IMR-90 (cell line): ENCODE data around the gene ARHGEF12. TPM values are rescaled to one million over a fixed set of nuclear protein-coding genes. Genes with fewer than 3 reads are reported as not detected.

ENCODE experiments used
- ATAC-seq: fragments of 200-7000 bp; cut with Tn5 transposase; 2 replicates; pipeline ENCODE4 v1.9.1; 2020; ENCODE audit warnings: low read depth, mild to moderate bottlenecking, moderate library complexity
- BruUV-seq: library from RNA; stranded (reverse); fragments of 400-500 nt; replicated peaks from 2 replicates; lab custom pipeline; 2021; lab: Mats Ljungman, UMichigan
- CTCF ChIA-PET: fragments of 300-600 bp; formaldehyde crosslinking; extraction: SDS; loops from one replicate; lab custom pipeline; 2021; ENCODE audit warnings: antibody characterized with exemption; lab: Yijun Ruan, JAX
- POLR2A ChIA-PET: fragments of 300-600 bp; sonication (Branson Sonifier 250); formaldehyde crosslinking; loops from one replicate; lab custom pipeline; 2022; ENCODE audit warnings: antibody characterized with exemption; ENCODE audit not compliant: unreplicated experiment; lab: Charles Lee
- DNase-seq: peaks from one replicate; pipeline ENCODE4 v3.0.0; 2013
- H2AFZ ChIP-seq: replicated peaks from 2 replicates; pipeline ENCODE3; 2013; ENCODE audit warnings: low read length, mild to moderate bottlenecking; ENCODE audit not compliant: poor library complexity
- H2AK5ac ChIP-seq: 2 replicates; pipeline ENCODE4 v1.6.1; 2013; ENCODE audit warnings: low read depth, low read length, inconsistent platforms
- H2AK9ac ChIP-seq: replicated peaks from 2 replicates; pipeline ENCODE3; 2013; ENCODE audit warnings: mild to moderate bottlenecking, low read depth, low read length, moderate library complexity; ENCODE audit not compliant: poor library complexity
- H2BK120ac ChIP-seq: 2 replicates; pipeline ENCODE4 v1.6.1; 2013; ENCODE audit warnings: low read depth, low read length, inconsistent platforms
- H2BK15ac ChIP-seq: 3 replicates; pipeline ENCODE4 v1.6.1; 2013; ENCODE audit warnings: low read depth, low read length, inconsistent platforms
- H2BK20ac ChIP-seq: 2 replicates; pipeline ENCODE4 v1.6.1; 2013; ENCODE audit warnings: low read depth, mild to moderate bottlenecking, inconsistent platforms, low read length, moderate library complexity
- H2BK5ac ChIP-seq: 2 replicates; pipeline ENCODE4 v1.6.1; 2013; ENCODE audit warnings: mild to moderate bottlenecking, low read depth, low read length, inconsistent platforms; ENCODE audit not compliant: poor library complexity, severe bottlenecking
- H3K14ac ChIP-seq: replicated peaks from 2 replicates; pipeline ENCODE4 v1.6.1; 2013; ENCODE audit warnings: low read depth, low read length, inconsistent platforms
- H3K18ac ChIP-seq: 2 replicates; pipeline ENCODE4 v1.6.1; 2013; ENCODE audit warnings: low read depth, low read length, control low read depth
- H3K23ac ChIP-seq: 2 replicates; pipeline ENCODE4 v1.6.1; 2013; ENCODE audit warnings: low read depth, low read length, inconsistent platforms
- H3K27ac ChIP-seq: 2 replicates; pipeline ENCODE4 v1.5.1; 2013; ENCODE audit warnings: mild to moderate bottlenecking, control low read depth, low read length; ENCODE audit not compliant: insufficient read depth
- H3K27me3 ChIP-seq: 2 replicates; pipeline ENCODE4 v1.6.1; 2013; ENCODE audit warnings: low read length; ENCODE audit not compliant: control insufficient read depth, insufficient read depth
- H3K36me3 ChIP-seq: 2 replicates; pipeline ENCODE4 v1.6.1; 2013; ENCODE audit warnings: low read length, mixed read lengths; ENCODE audit not compliant: control insufficient read depth, insufficient read depth
- H3K4ac ChIP-seq: 2 replicates; pipeline ENCODE4 v1.6.1; 2013; ENCODE audit warnings: low read depth, low read length, inconsistent platforms
- H3K4me1 ChIP-seq: 2 replicates; pipeline ENCODE4 v1.6.1; 2013; ENCODE audit warnings: low read length, mixed read lengths; ENCODE audit not compliant: control insufficient read depth, insufficient read depth
- H3K4me2 ChIP-seq: 2 replicates; pipeline ENCODE4 v1.6.1; 2013; ENCODE audit warnings: low read depth, mild to moderate bottlenecking, control low read depth, low read length, moderate library complexity
- H3K4me3 ChIP-seq: 2 replicates; pipeline ENCODE4 v1.5.1; 2013; ENCODE audit warnings: low read depth, mild to moderate bottlenecking, control low read depth, low read length, moderate library complexity; ENCODE audit not compliant: insufficient read depth
- H3K56ac ChIP-seq: 2 replicates; pipeline ENCODE4 v1.6.1; 2013; ENCODE audit warnings: low read length, inconsistent platforms; ENCODE audit not compliant: insufficient read depth; ENCODE audit errors: extremely low read depth
- H3K79me1 ChIP-seq, 2 experiments: 2 replicates each; pipeline ENCODE4 v1.6.1; 2013; ENCODE audit warnings: low read length in 2 of 2, inconsistent platforms in 1 of 2, low read depth in 1 of 2
- H3K9ac ChIP-seq: 2 replicates; pipeline ENCODE4 v1.6.1; 2013; ENCODE audit warnings: low read depth, low read length, control low read depth
- H3K9me1 ChIP-seq: 2 replicates; pipeline ENCODE4 v1.6.1; 2013; ENCODE audit warnings: low read length, inconsistent platforms; ENCODE audit not compliant: insufficient read depth
- H3K9me3 ChIP-seq: 2 replicates; pipeline ENCODE4 v1.6.1; 2013; ENCODE audit warnings: low read length; ENCODE audit not compliant: control insufficient read depth, insufficient read depth
- H4K20me1 ChIP-seq: 2 replicates; pipeline ENCODE4 v1.6.1; 2013; ENCODE audit warnings: low read length, inconsistent platforms; ENCODE audit not compliant: insufficient read depth
- H4K5ac ChIP-seq: 2 replicates; pipeline ENCODE4 v1.6.1; 2013; ENCODE audit warnings: mild to moderate bottlenecking, low read depth, low read length, control low read depth
- H4K8ac ChIP-seq, 2 experiments: 2 replicates each; pipeline ENCODE4 v1.6.1; 2013; ENCODE audit warnings: low read depth in 2 of 2, low read length in 2 of 2, control low read depth in 1 of 2, inconsistent platforms in 1 of 2
- H4K91ac ChIP-seq: 2 replicates; pipeline ENCODE4 v1.6.1; 2013; ENCODE audit warnings: low read depth, low read length, inconsistent platforms; ENCODE audit not compliant: insufficient read depth
- CEBPB ChIP-seq: IDR thresholded peaks from 2 replicates; pipeline ENCODE4 v1.6.1; 2012; ENCODE audit warnings: low read depth, low read length, improper control_type of control experiment
- RAD21 ChIP-seq: IDR thresholded peaks from 2 replicates; pipeline ENCODE4 v1.6.1; 2012; ENCODE audit warnings: low read length, improper control_type of control experiment
- WGBS, 2 experiments: methylation state at CpG; one replicate each; pipeline versions ENCODE4 v1.1.5 to v1.1.7; 2013; ENCODE audit warnings: missing lambda C conversion rate in 2 of 2; ENCODE audit not compliant: insufficient read length in 1 of 2; ENCODE audit errors: extremely low coverage in 2 of 2; 5-methylcytosine and 5-hydroxymethylcytosine counted together
- dilution Hi-C: fragments of 300-500 bp; cut with HindIII; formaldehyde crosslinking; loops from one replicate; pipeline ENCODE4 v1.14.3; 2018; ENCODE audit warnings: low sequenced_read_pairs; ENCODE audit not compliant: unreplicated experiment
- in situ Hi-C: fragments of 300-500 bp; cut with MboI; formaldehyde crosslinking; loops from 3 replicates; pipeline ENCODE4 v1.14.3; 2019; ENCODE audit warnings: low sequenced_read_pairs, inconsistent platforms, mixed read lengths
- intact Hi-C: fragments of 100-400 bp; cut with micrococcal nuclease; formaldehyde crosslinking; loops from 2 replicates; pipeline ENCODE4 v1.10.0; 2022
- polyA plus RNA-seq, 3 experiments: library from polyadenylated mRNA; depleted of rRNA; stranded (reverse); fragments of >200 nt; gene quantifications; 2 replicates each; pipeline ENCODE4 v1.2.3, GENCODE V29; 2012; ENCODE audit warnings: low replicate concordance in 1 of 3
- total RNA-seq: library from RNA; depleted of rRNA; stranded (reverse); fragments of >200 nt; gene quantifications from 2 replicates; pipeline ENCODE4 v1.2.3, GENCODE V29; 2012

Gene ARHGEF12
- total and polyA plus RNA-seq, 2 of the 4 experiments (the other 2 are of a cell fraction) = 25.5 to 115 TPM

DNA sequence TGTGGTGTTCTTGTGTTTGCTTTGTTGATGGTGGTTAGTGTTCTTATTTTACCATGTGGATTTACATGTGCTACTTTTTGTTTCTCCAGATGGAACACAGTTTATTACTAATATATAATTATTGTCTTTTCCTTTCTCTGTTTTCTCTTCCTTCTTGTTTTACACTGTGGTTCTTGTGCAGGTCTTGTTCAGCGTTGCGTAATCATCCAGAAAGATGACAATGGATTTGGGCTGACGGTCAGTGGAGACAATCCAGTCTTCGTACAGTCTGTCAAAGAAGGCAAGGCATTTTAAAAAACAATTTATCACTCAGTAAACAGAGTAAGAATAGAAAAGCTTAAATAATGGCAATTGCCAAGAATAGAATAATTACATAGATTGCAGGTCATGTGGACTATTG is 84.4 kb downstream of the ARHGEF12 start:
- Histone ChIP-seq H3K9me3 (no peaks in the 10 kb centered on the region), H3K36me3 (peaks cover 13% of the 10 kb centered on the region), H3K27ac (no peak overlapping the region), H3K9ac (no peak overlapping the region), H3K14ac (no peak overlapping the region), H2AFZ (no peak overlapping the region), H2BK120ac (no peak overlapping the region), H3K18ac (no peak overlapping the region), H2AK5ac (no peak overlapping the region), H4K91ac (no peak overlapping the region), H2BK20ac (no peak overlapping the region), H3K79me1 (peaks cover 14 to 42% of the 10 kb centered on the region in 2 experiments), H3K27me3 (no peaks in the 10 kb centered on the region), H3K56ac (no peak overlapping the region), H4K20me1 (no peaks in the 10 kb centered on the region), H2BK5ac (no peak overlapping the region), H3K4me1 (peaks cover 4% of the 10 kb centered on the region; the same call in 1 of the 2 replicates), H4K5ac (no peak overlapping the region), H2BK15ac (no peak overlapping the region), H4K8ac (no peak overlapping the region), H2AK9ac (no peak overlapping the region), H3K4me2 (no peak overlapping the region), H3K4ac (no peak overlapping the region), H3K4me3 (no peak overlapping the region), H3K9me1 (peaks cover 6% of the 10 kb centered on the region; the same call in 1 of the 2 replicates), H3K23ac (no peak overlapping the region)
- dilution Hi-C loops = no loop called here
- BruUV-seq = no TSS peak
- CTCF ChIA-PET = no interaction called here
- in situ Hi-C loops = no loop called here
- POLR2A ChIA-PET = no interaction called here
- no peak for DNase-seq
- TF ChIP-seq CEBPB = peak; percentile 92
- no peak for TF ChIP-seq RAD21
- WGBS, 2 experiments = no CpG with 5 or more reads among the region's 4 CpGs
- intact Hi-C loops = loop anchor here (5.0 kb wide), 2 partner anchors 33 to 53 kb away; no protein-coding TSS in a partner anchor
- ATAC-seq = no peak
